ENCODE data around the gene TUBB2B.
"Not testable (repeated sequence)": the region's sequence is repeated elsewhere in the genome, so short reads cannot be mapped to it uniquely, and the experiment has no call there.

The TUBB2B gene

DNA sequence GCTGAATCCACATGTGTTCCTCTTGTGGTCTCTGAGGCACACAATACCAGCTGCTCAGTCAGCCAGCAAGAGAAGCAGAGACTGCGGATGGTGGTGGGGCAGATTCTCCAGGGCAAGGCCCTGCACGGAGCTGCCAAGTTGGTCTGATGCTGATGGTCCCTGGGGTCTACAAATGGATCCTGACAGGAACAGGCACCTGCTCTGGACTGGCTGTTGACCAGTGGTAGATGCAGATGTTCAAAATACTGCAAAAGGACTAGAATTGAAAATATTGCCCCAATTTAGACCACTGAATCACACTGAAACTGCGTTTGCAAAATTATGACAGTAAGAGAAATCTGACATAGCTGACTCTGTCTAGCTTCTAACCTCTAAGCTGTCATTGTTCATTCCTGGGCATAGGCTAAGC, 40.5 kb downstream of the TUBB2B start:
- no peak for DNase-seq (ENCODE audit: low read depth)

DNA sequence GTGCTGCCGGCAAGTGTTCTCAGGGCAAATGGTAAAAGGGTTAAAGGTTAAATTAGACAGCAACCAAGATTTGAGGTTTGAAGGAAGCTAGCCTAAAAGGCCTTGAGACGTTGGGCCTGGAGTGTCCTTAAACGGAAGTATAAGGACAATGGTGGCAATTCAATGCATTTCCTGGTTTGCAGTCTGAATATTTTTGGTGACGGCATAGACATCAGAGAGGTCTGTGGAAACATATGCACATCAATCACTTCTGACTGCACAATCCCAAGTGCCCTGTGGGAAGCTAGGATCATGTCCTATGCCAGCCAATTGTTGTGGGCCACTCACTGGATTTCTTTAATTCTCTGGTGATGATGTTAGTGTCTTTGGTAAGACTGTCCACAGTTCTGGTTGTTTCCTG, 44.4 kb downstream of the TUBB2B start:
- DNase-seq (ENCODE audit: low read depth) = no peak

DNA sequence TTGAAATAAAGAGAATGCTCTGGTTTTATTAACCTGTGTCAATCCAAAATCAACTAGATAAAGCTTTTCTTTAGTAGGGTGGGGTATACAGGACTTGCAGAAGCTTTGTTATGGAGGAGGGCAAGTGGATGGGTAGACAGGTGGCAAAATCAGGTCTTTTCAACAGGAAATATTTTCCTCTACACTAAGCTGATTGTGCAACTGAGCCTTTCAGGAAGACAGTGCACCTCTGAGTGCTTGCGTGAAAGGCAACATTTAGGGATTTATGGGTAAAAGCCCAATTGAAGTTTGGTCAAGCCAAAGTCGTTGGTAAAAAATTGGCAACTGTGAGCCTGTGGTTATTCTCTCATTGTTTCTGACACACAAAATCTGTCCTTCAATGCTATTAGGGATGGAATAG, 46.3 kb downstream of the TUBB2B start:
- DNase-seq (ENCODE audit: low read depth) = no peak

DNA sequence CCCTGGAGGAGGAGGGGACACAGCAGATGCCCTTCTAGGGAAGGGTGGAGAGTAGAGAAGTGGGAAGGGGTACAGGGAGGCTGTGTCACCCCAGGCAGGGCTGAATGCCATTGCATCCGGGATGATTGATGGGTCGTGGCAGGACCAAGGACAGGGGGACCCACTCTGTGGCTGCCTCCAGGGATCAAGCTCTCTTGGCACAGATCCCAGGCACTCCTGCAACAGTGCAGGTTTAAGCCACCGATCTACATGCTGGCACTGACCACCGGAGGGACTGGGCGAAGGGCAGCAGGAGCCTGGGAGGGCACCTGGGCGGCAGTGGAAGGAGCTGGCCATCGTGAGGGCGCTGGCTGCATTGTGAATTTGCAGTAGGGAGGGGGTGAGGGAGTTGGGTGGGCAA, 47.5 kb downstream of the TUBB2B start:
- not testable (repeated sequence) for DNase-seq (ENCODE audit: low read depth)

DNA sequence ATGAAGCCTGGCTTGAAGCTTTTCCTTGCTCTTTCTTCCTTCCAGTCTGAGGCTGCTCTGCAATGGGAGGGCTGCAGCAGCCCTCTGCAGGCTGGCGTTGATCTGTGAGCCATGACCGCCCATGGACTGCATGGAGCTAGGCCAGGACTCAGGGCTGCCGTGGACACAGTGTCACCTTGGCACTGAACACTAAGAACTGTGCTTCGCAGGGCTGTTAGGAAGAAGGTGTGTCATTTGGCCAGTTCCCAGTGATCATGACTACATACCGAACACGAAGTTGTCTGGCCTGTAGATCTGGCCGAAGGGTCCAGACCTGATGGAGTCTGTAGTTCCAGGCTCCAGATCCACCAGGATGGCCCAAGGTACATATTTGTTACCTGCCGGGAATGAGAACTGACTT, 48.8 kb downstream of the TUBB2B start:
- not testable (repeated sequence) for DNase-seq (ENCODE audit: low read depth)

DNA sequence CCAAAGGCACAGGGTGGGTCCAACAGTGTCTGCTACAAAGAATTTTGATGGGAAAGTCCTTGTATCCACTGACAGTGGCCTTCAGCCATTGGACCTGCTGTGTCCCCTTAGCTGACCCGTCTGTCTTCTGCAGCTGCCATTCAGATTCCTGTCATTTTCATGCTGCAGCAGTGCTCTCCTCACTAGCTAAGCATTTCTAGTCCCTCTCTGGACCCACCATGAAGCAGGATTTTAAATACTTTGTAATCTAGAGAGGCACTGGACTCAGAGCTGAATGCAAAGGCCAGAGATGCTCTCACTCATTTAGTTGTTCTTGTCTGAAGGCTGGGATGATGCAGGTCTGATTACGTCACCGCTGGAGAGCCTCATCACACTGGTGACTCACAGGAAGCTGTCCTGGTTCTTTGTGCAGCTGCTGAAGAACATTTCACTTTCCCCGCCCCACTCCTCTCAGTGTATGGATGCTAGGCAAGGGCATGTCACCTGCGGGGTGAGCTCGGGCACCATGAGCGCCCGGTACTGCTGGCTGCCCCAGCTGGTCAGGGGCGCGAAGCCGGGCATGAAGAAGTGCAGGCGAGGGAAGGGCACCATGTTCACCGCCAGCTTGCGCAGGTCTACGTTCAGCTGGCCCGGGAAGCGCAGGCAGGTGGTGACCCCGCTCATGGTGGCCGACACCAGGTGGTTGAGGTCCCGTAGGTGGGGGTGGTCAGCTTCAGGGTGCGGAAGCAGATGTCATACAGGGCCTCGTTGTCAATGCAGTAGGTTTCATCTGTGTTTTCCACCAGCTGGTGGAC, 50.7 kb downstream of the TUBB2B start:
- DNase-seq (ENCODE audit: low read depth) = no peak

DNA sequence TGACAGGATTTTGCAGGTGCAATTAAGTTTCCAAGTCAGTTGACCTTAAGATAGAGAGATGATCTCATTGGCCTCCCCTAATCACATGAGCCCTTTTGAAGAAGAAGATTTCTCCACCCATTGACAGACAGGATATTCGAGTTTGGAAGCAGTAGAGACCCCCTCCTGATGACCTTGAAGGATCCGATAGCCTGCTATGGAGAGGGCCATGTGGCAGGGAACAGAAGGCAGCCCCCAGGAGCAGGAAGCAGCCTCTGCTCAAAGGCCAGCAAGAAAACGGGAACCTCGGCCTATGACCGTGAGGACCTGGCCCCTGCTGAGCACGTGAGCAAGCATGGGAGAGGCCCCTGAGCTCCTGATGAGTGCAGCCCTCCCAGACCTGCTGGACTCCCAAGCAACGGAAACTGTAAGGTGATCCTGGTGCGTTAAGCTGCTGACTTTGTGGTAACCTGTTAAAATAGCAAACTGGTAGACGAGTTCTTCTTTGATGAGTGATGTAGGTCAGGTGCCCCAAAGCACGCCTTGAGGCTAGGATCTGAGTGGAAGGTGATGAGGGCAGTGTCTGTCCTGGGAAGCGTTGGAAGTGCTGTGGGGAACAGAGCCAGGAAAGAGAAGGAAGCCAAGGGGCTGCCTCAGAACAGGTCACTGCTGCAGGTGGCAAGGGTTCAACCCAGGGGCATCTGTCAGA, 51.6 kb downstream of the TUBB2B start:
- no peak for DNase-seq (ENCODE audit: low read depth)
